ENCODE data around the gene SH2D4B. TPM values are rescaled to one million over a fixed set of nuclear protein-coding genes. Genes with fewer than 3 reads are reported as not detected.

Gene SH2D4B
- total and polyA plus RNA-seq, 10 of the 15 experiments (the other 5 are each of a cell fraction or from before 2014, with no cell fraction given) = 0.04 to 0.21 (median 0.13) TPM; not detected in 5

GRCh38 chr10:80684259-80684658 lies 146.6 kb downstream of the SH2D4B start:
- ChIA-PET SMC1A (ENCODE audit: uncharacterized antibody, unreplicated experiment) (interaction anchor here (0.7 to 2.4 kb wide), 5 partner anchors 10 to 908 kb away, joined by 3 to 7 read pairs (median 4); no protein-coding TSS in a partner anchor), POLR2A (no interaction called here), CTCF (interaction anchor here (0.7 to 2.0 kb wide), 5 partner anchors 16 to 301 kb away, joined by 3 to 6 read pairs (median 5); no protein-coding TSS in a partner anchor), RAD21 (ENCODE audit: unreplicated experiment) (interaction anchor here (1.3 kb wide), 1 partner anchor 148 kb away, joined by 3 read pairs; no protein-coding TSS in a partner anchor)
- H3K4me1 ChIP-seq (ENCODE audit: control insufficient read depth, insufficient read depth, low read length) = no peaks in the 10 kb centered on the region
- no peaks in the 10 kb centered on the region for H3K9me3 ChIP-seq (replicated peaks; ENCODE audit: control insufficient read depth, insufficient read depth, low read length)
- FAIRE-seq (peak; percentile 72), ATAC-seq (peak; percentile 82), DNase-seq (ENCODE audit: low read depth, low spot score) (no peak)
- in situ Hi-C loops (cut with MboI) (no loop called here), intact Hi-C loops (cut with micrococcal nuclease; ENCODE audit: unreplicated experiment) (no loop called here)
- 0% methylated on average over 1 of the region's 1 CpG for WGBS (ENCODE audit: insufficient coverage, insufficient replicate concordance, low lambda C conversion rate, missing lambda C conversion rate)
- H3K36me3 ChIP-seq (ENCODE audit: control insufficient read depth in 2 of 2, insufficient read depth in 2 of 2, low read length in 1 of 2) = no peaks in the 10 kb centered on the region
- H3K27me3 ChIP-seq (replicated peaks in 1 of 2; ENCODE audit: control insufficient read depth in 2 of 2, insufficient read depth in 2 of 2, low read length in 1 of 2) = no peaks in the 10 kb centered on the region
- H3K79me2 ChIP-seq (ENCODE audit: control insufficient read depth, insufficient read depth, low read length) = no peaks in the 10 kb centered on the region
- no peak overlapping the region for H3K9ac ChIP-seq (ENCODE audit: control insufficient read depth, insufficient read depth, low read length)
- H3K27ac ChIP-seq (ENCODE audit: control insufficient read depth, insufficient read depth) = no peak overlapping the region
- no peak overlapping the region for H3K4me2 ChIP-seq (ENCODE audit: control insufficient read depth, insufficient read depth)
- H2AFZ ChIP-seq (ENCODE audit: control insufficient read depth, low read depth, low read length) = no peak overlapping the region
- BruUV-seq (replicated peaks) = no TSS peak
- H3K4me3 ChIP-seq = no peak overlapping the region
- no peaks in the 10 kb centered on the region for H4K20me1 ChIP-seq (ENCODE audit: control insufficient read depth, insufficient read depth)
- TF ChIP-seq ZBTB40 (IDR thresholded peaks at IDR 0.05; ENCODE audit: borderline replicate concordance) = no peak
- TF ChIP-seq NFYB (IDR thresholded peaks at IDR 0.05; ENCODE audit: insufficient read depth, low read depth, low read length) = peak; percentile 94
- no peak for TF ChIP-seq CREM (IDR thresholded peaks at IDR 0.05; ENCODE audit: low read depth)
- TF ChIP-seq RAD51 (IDR thresholded peaks at IDR 0.05) = peak; percentile 73
- no peak for TF ChIP-seq ZNF217 (IDR thresholded peaks at IDR 0.05)
- TF ChIP-seq YY1 (IDR thresholded peaks at IDR 0.05; ENCODE audit: low read depth, low read length) = peak; percentile 70; the same call in 1 of the 2 replicates
- TF ChIP-seq FOS (IDR thresholded peaks at IDR 0.05; ENCODE audit: borderline replicate concordance, extremely low read depth, insufficient read length) = peak; percentile 2
- TF ChIP-seq, protein P1, sequence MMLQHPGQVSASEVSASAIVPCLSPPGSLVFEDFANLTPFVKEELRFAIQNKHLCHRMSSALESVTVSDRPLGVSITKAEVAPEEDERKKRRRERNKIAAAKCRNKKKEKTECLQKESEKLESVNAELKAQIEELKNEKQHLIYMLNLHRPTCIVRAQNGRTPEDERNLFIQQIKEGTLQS (IDR thresholded peaks at IDR 0.05; ENCODE audit: borderline replicate concordance, extremely low read depth, low read depth, low read length) = peak; percentile 61; the same call in 1 of the 2 replicates
- no peak for TF ChIP-seq CUX1 (IDR thresholded peaks at IDR 0.05; ENCODE audit: insufficient replicate concordance, low read depth, low read length)
